HG02870 (cell line): ENCODE results near the gene VPS13D.

Source experiments
- ATAC-seq: cut with Tn5 transposase; IDR thresholded peaks from one replicate; pipeline ENCODE4 v1.9.1; 2021; ENCODE audit warnings: mild to moderate bottlenecking, moderate library complexity; ENCODE audit not compliant: unreplicated experiment

VPS13D gene

DNA sequence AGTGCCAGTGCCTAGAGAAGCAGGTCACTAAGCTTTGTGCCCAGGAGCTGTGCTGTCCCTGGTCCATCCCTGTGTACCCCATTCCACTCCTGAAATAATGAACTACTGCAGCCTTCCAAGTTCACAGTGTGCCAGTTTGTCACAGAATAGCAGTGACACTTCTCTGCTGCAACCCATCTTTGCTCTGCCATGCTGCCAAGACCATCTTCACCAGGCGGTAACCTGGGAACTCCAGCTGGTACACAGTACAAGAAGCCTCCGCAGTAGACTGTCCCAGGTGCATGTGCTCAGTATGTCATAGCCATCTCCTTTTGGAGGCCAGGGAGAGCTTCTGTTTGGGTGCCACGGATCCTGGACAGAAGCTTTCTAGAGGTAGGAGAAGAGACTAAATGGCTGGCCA, 250.2 kb downstream of the VPS13D start:
- no peak for ATAC-seq

DNA sequence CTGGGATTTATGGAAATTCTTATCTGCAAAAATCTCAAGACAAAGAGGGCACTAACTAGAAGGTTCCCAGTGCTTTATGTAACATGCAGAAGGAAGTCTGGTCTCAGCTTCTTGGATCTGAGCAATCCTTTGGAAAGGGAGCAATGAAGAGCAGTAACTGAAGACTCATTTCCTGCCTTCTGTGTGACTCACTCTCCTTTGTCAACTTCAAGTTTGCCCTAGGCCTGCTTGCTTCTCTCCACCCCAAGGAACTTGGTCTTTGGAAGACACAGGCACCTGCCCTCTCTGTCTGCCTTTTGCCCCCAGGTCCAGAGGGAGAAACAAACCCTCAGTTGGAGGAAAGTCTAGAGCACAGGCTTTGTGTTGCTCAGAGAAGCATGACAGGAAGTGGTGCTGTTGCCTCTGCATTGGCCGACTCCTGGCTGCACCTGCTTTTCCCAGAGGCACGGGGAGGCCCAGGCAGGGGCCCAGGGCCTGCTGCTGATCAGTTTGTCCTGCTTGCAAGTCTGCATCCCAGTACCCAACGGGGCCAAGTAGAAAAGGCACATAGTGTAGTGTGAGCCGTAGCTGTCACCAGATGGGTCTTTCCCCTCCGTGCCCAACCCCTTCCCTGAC, 251.0 kb downstream of the VPS13D start:
- no peak for ATAC-seq

DNA sequence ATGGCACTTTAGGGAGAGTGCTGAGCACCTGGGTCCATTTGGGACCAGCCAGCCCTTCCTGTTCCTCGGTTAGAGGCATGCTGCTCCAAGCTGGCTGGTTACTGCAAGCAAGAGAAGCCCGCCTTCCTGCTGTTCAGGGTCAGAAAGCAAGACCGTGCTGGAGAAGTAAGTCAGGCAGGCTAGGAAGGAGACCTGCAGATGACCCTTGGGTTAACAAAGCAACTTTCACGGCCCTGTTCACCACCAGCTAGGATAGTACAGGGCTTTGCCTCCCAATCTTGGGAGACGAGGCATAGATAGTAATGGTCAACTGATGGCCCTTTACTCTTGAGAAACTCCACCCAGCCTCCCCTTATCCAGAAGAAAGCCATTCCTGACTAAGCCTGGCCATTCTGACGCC, 252.1 kb downstream of the VPS13D start:
- ATAC-seq = no peak

DNA sequence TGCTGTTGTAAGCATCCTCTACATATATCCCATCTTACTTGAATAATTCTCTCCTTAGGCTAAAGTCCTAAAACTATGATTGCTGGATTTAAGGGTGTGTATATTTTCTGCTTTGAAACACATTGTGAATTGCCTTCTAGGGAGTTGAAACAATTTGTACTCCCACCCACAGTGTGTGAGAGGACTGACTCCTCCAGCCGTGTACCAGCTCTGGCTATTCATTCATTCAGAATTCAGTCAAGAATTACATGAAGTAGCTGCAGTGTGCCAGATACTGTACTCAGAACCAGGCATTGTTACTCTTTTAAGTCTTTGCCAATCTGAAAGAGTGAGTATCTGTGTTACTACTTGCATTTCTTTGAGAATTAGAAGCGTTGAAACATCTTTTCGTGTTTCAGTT, 253.2 kb downstream of the VPS13D start:
- no peak for ATAC-seq

DNA sequence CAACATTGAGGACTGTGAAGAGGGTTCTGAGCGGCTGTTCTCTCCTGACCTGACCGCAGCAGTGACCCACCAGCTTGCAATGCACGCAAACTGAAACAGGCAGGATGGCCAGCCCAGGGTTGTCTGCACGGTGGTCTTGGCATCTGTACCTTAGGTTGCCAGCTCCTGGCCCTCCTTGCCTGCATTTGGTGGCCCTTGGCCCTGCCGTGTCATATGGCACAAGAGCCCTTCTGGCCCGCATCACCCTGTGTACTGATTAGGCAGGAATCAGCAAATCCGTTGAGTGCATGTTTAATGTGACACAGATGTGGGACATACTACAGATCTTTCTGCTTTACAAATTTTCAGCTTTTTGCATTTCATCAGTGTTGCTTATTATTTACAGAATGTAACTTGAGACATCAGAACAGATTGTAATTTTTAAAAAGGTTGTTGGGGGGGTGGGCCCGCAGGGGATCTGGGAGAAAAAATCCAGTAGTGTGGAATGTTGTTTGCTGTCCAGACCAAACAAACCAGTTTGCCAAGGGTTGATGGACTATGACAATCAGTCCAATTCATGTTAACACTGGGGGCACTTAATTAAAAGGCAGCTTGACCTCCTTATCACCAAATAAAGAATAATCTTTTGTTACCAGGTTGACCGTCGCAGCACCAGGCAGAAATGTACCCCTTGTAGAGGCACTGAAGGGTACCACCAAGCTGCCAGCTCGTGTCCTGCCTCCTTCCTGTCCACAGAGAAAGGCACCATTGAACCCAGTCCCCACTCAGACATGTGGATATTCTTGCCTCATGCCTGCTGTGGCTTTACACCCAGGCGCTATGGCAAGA, 255.6 kb downstream of the VPS13D start:
- no peak for ATAC-seq

DNA sequence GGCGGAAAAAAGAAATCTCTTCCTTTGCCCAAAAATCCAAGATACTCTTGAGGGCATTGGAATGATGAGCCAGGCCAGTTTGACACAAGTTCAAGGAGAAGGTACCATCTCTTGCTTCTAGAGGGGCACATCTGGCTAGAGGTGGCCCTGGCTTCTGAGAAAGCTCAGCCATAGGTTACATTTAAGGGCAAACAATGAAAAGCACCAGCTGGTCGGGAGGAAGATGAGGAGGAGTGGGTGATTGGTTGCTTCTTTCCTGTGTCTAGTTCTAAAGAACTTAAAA, 256.2 kb downstream of the VPS13D start:
- no peak for ATAC-seq

DNA sequence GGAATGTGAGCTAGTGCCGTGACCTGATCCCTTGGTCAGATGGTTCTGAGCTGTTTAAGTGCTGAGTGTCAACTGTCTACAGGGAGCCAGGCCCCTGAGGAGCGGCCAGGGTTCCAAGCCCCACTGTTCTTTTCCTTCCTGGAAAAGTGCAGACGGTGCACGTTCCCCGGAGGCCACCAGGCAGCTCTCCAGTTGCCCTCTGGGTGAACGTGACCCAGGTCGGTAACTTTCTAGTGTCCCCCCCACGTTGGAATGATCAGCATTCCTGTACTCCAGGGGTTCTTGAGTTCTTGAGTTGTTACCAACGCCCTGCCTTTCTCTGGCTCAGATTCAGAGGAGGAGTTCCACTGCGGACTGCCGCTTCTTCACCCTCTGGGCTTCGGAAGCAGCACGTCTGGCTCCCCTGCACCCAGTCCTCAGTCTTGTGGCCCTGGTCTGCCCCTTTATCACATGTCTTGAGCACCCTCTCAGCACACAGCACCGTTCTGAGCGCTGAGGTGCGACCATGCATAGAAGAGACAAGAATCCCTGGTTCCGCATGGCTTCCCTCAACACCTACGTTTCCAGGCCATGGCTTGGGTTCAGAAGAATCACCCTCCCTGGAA, 256.7 kb downstream of the VPS13D start:
- ATAC-seq = no peak

DNA sequence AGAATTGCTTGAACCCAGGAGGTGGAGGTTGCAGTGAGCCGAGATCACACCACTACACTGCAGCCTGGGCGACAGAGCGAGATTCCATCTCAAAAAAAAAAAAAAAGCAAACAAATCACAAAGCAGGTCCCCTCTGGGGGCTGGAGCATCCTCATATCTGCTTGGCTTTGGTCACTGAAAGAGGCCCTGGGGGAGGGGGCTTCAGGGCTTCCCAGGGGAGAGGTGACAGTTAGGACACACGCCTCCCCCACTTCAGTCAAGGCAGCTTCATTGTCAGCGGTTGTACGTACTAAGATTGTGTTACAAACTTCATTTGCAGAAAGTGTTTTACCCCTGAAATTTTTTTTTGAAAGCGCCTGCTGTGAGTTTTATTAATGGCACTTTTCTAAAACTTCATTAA, 257.7 kb downstream of the VPS13D start:
- no peak for ATAC-seq

DNA sequence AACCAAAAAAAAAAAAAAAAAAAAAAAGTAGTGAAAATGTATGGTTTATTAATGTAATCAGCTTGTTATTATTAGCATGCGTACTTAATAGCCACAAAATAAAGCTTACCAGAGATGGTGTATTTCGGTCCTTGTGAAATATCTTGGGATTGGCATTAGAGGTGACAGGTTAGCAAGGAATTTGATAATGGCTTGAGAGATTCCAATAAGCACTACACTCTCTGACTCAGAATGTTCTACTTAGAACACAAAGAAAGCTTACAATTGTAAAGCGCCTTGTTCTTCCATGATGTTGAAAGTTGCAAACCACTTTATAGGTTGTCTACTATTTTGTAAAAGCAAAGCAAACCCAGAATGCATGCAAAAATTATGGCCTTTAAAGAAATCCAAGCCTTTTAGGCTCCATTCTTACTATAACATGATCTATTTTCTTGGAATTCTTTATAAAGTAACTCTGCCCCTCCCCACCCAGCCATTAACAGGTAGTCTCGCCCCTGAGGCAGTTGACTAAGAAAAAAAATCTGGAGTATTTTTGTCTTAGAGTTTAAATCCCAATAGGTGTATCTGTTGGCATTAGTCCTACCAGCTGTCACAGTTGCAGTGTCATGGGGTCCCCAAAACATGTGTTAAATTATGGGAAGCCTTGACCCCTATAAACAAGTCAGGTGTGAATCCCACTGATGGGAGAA, 259.0 kb downstream of the VPS13D start:
- ATAC-seq = no peak

DNA sequence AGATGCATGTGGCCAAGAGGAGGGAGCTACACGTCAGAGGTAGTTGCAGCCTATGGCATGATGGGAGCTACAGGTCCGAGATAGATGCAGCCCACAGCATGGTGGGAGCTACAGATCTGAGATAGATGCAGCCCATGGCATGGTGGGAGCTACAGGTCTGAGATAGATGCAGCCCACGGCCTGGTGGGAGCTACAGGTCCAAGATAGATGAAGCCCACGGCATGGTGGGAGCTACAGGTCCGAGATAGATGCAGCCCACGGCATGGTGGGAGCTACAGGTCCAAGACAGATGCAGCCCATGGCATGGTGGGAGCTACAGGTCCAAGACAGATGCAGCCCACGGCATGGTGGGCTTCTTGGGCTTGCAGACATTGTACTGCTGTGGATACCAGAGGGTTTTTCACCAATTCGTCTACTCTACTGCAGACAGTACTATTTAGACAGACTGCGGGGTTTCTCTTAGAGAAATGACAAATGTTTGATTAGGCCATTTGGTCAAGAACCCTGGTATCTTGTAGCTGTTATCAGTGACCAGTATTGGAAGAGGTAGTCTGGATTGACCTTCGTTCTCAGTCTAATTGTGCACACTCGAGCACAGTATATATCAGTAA, 260.8 kb downstream of the VPS13D start:
- ATAC-seq = no peak

DNA sequence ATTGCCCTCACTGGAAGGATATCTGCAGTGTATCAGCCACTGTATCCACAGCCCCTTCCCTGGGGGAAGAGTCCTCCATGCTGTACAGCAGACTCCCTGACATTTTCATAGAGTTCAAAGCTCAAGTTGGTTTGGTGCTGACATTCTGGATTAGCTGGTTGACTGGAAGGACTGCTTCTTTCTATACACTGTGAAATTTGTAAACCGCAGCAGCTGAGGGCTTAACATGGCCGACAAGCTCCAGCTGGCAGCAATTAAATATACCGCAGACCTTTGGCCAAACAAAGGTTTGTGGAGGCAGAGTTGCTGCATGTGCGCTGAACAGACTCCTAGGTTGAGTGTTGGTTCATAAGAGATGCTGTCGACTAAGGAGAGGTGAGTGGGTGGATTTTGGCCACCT, 261.8 kb downstream of the VPS13D start:
- no peak for ATAC-seq

DNA sequence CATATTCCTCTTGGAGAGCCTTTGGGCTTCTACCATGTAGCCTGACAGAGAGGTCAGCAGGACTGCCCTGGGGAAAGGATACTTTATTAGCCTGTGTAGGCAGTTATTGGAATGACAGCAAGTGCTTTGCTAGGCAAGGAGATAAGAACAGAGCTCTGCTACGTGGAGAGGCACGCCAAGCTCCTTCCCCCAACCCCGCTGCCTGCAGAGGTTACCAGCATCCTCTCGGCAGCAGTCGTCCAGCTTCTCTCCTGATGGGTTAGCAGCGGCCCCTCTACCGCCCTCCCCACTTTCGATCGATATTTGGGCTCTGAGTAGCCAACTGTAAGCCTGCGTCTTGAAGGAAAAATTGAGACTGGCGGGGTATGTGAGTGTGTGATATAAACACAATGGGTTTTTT, 265.9 kb downstream of the VPS13D start:
- ATAC-seq = no peak

DNA sequence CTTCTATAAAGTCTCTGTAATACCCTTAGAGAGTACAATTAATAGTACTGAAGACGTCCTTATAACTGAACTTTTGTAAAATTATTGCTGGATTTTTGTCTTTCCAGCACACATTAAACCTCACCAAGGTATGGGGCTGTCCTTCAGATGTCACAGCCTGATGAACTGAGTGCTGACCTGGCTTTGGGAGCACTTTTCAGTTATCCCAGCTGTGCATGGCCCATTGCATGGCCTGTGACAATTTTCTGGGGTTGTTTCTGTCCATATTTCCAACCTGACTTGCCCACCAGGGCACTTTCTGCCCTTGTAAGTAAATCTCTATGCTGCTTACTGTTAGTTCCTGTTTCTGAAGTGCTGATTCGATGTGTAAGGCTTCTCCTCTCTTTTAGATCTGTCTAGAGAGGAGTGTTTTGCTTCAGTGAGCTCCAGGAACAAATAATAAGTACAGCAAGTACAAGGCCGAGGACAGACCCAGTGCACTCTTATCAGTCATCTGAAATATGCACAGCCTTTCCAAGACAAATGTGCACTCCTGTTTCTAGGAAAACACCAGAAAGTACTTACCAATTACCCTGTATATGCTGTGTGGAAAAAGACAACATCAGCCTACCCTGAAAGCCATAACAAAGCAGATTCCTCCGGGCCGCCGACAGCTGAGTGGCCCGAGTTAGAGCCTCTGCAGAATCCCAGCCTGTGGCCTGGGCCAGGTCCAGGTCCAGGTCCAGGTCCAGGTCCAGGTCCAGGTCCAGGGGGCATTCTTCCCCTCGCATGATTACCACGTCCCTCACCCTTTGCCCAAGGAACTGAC, 266.5 kb downstream of the VPS13D start:
- no peak for ATAC-seq

DNA sequence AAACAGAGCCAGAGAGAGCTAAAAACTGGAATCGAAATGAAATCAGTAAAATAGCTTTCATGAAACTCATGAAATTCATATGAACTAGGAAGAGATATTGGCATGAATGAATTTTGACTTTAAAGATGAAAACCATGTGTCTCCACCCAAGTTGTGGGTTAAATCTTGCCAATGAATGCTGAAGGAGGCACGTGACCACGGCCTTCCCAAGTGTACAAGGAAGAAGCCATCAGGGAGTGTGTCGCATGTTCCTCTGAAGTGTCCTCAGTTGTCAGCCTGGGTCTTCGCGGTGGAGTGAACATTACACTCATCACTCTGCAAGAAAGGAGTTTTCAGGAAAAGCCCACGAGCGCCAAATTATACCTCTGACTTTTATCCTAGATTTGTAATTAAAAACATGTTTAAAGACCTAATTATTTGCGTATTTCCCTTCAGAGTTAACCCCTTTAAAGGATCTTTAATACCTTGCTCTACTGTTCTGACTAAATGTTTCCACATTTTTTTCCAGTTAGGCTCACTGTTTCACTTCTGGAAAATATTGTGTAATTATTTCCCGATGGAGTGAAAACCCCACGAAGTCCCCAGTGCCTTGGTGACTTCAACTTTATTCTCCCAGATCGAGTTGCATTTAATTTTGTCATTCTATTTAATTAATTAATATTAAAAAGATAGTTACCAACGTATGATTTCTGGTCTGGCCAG, 269.9 kb downstream of the VPS13D start:
- ATAC-seq = no peak

DNA sequence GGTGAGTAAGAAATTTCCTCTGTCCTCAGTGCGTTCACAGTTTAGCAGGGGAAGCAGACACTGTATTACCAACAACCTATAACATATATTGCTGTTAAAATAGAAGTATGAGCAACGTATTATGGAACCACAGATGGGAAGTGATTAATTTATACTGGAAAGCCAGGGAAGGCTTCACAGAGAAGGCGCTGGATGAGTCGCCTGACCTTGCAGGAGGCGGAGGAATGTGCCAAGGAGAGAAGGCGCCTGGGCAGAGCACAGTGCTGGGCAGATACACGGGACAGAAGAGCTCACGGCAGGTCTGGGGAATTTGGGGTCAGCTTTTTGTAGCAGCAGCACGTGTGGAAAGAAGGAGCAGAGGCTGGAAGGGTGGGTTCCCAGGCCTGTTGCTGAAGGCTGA, 271.8 kb downstream of the VPS13D start:
- no peak for ATAC-seq

DNA sequence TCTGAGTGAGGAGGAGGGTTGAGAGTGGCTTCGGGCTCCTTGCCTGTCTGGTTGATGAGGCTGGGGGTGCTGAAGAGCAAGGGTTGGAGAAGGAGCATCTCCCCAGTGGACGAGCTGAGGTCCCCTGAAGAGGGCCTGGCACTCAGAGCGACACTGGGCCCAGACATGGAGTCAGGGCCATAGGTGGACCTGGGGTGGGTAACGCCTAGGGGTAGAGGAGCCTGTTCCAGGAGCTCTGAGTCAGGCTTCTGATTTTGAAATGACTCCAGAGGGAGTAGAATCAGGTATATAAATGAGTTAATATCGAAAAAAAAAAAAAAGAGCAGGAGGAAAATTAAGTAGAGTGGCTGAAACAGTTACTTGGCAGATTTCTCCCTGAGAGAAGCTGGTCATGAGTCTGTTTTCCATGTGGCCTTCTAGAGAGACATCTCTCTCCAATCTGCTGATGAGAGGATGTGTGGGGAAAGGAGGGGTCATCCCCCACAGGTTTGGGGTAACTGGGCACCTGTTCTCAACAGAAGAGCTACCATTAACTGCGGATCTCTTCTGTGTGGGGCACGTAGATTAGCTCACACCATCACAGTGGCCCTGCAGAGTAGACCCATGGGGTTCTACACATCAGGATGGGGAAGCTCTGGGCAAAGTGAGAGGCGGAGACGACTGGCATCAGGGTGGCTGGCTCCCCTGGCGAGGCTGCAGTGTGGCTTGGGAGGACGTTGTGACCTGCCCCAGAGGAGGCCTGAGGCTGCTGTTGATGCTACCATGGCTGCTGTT, 272.7 kb downstream of the VPS13D start:
- ATAC-seq = no peak

DNA sequence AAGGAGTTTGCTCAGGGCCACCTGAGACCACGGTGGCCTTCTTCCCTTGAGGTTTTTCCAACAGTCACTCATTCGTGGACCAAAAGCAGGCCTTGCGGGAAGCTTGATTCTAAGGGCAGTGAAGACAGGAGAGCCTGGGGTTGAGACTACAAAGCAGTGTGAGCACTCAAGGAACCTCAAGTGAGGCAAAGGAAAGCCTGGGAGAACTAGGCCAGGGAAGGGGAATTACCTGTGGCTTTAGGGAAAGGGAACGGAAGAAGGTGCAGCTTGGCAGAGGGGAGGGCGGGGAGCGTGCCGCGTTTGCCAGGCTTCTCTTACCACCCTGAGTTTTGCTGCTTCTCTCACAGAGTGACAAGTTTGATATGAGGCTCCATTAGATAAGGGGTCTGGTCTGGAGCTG, 273.9 kb downstream of the VPS13D start:
- no peak for ATAC-seq

DNA sequence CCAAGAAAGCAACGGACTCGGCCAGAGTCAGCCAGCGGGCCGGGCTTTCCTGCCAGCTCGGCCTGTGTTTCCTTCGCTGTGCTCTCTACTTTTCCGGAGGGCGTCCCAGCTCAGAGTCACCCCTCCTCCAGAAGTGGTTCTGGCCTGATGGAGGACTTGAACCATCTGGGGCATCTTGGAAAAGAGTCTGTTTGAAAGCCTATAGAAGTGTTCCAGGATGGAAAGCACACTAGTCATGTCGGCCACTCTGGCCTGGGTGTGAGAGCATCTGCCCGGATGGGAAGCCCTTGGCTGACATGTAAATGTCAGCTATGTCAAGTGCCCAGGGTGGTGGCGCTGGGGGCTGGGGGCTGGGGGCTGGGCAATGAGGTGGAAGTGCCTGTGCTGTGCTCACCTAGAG, 274.8 kb downstream of the VPS13D start:
- no peak for ATAC-seq

DNA sequence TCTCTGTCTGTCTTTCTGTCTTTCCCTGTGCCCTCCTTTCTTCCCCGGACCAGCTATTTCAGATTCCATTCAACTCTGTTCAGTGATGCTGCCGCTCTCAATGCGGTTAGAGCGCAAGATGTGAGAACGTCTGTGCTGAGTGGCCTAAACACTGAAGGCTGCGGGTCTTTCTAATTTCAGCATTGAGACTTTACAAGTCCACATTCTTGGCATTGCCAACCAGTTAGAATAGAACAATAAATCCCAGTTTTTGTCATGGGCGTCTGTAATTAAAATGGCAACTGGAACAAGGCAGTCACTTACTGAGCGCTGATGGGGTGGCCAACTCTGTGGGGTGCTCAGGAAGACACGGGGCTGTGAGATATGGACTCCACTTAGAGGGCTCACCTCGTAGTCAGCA, 275.4 kb downstream of the VPS13D start:
- no peak for ATAC-seq
